Measurements from ENCODE around the gene OAS2.

DNA sequence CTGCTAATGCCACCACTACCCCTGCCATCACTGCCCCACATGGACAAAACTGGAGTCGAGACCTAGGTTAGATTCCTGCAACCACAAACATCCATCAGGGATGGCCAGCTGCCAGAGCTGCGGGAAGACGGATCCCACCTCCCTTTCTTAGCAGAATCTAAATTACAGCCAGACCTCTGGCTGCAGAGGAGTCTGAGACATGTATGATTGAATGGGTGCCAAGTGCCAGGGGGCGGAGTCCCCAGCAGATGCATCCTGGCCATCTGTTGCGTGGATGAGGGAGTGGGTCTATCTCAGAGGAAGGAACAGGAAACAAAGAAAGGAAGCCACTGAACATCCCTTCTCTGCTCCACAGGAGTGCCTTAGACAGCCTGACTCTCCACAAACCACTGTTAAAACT, 7.1 kb upstream of the OAS2 start:
- TF ChIP-seq, protein P1, sequence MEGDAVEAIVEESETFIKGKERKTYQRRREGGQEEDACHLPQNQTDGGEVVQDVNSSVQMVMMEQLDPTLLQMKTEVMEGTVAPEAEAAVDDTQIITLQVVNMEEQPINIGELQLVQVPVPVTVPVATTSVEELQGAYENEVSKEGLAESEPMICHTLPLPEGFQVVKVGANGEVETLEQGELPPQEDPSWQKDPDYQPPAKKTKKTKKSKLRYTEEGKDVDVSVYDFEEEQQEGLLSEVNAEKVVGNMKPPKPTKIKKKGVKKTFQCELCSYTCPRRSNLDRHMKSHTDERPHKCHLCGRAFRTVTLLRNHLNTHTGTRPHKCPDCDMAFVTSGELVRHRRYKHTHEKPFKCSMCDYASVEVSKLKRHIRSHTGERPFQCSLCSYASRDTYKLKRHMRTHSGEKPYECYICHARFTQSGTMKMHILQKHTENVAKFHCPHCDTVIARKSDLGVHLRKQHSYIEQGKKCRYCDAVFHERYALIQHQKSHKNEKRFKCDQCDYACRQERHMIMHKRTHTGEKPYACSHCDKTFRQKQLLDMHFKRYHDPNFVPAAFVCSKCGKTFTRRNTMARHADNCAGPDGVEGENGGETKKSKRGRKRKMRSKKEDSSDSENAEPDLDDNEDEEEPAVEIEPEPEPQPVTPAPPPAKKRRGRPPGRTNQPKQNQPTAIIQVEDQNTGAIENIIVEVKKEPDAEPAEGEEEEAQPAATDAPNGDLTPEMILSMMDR (IDR thresholded peaks at IDR 0.05), result no peak
- TF ChIP-seq ZFX (IDR thresholded peaks at IDR 0.05; ENCODE audit: borderline replicate concordance), result no peak

Measured in 22Rv1 (cell line).